Measurements from ENCODE around the gene PRPF18.

Gene PRPF18

DNA sequence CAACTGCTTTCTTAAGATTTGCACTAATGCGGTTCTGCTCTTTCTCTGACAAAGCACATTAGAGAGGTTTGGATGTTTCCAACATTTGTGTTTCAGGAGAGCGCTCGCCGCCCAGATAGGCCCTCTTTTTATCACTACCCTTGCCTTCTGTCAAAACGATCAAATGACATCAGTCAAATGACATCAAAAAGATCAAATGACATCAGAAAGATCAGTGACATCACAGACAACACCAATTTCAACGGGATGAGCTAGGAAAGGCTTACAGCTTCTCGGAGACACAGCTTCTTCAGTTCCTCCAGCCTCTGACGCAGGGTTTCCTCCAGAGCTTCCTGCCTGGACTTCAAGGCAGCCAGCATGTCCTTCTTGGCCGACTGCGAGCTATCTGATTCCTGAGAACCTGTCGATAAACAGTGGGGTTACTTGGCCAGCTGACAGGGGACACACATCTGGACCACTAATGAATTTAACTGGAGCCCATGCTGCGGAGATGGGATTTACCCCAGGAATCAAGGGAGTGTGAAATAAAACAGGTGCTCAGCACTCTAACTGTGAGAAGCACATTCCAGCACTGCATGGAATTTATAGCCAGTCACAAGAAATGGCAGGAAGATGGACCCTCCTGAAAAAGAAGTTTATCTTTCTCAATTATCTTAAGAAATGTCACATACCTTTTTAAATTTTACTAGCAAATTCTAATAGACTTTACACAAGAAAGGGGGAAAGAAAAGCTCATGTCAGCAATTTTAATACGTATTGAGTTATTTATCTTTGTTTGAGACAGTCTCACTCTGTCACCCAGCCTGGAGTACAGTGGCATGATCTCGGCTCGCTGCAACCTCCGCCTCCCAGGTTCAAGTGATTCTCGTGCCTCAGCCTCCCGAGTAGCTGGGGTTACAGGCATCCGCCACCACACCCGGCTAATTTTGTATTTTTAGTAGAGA lies 88.2 kb downstream of the PRPF18 start:
- Histone ChIP-seq H3K27me3 (ENCODE audit: control insufficient read depth, insufficient read depth, low read length) (no peaks in the 10 kb centered on the region), H3K9ac (ENCODE audit: low read length) (no peak overlapping the region), H3K4me1 (ENCODE audit: control insufficient read depth, insufficient read depth, low read length) (peaks cover 7% of the 10 kb centered on the region), H3K9me3 (ENCODE audit: control insufficient read depth, low read length) (no peaks in the 10 kb centered on the region), H3K4me3 (ENCODE audit: low read length) (no peak overlapping the region), H3K36me3 (ENCODE audit: control insufficient read depth, insufficient read depth, low read length) (no peaks in the 10 kb centered on the region)

DNA sequence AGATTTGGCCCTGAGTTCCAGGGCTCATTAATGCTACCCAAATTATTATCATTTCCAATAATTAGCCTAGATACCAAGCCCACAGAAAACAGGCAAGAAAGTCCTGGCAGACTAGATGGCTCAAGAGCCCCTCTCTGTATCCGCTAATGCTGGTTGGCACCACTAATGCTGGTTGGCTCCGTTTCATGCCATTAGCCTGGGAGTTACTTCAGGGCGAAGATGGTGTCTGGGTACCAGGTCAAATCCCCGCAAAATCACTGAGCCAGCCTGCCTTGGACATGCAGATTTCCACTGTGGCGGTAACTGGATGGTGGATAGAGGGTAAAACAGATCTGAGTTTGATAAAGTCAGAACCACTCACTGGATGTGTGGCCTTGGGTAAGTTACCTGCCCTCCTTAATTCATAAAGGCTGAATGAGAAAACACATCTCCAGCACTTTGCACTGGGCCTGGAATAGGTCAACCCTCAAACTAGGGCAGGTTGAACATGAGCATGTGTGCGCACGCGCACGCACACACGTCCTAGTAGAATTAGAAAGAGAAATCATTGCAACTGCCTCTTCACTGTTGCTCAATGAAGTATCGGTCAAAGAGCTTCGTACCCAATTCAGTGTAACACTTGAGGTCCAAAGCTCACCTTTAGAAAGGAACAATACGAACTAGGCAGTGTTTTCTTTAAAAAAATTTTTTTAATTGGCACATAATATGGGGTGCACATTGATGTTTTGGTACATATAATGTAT lies 91.5 kb downstream of the PRPF18 start:
- H3K9me3 ChIP-seq (ENCODE audit: control insufficient read depth, low read length) = no peaks in the 10 kb centered on the region
- no peaks in the 10 kb centered on the region for H3K27me3 ChIP-seq (ENCODE audit: control insufficient read depth, insufficient read depth, low read length)
- no peak overlapping the region for H3K4me3 ChIP-seq (ENCODE audit: low read length)
- no peaks in the 10 kb centered on the region for H3K36me3 ChIP-seq (ENCODE audit: control insufficient read depth, insufficient read depth, low read length)
- H3K4me1 ChIP-seq (ENCODE audit: control insufficient read depth, insufficient read depth, low read length) = peaks cover 28% of the 10 kb centered on the region
- no peak overlapping the region for H3K9ac ChIP-seq (ENCODE audit: low read length)
